Liver (tissue), 3 donors: Measurements from ENCODE around the gene STX11.

Experiments
- CTCF ChIP-seq: fragments of 150-350 bp; IDR thresholded peaks from 2 replicates; pipeline ENCODE4 v1.5.1; 2017; ENCODE audit warnings: improper control_type of control experiment, low read depth, low read length; ENCODE audit not compliant: missing input control
- SP1 ChIP-seq: IDR thresholded peaks from 2 replicates; pipeline ENCODE4 v1.6.1; 2018; ENCODE audit warnings: antibody characterized with exemption, mild to moderate bottlenecking
- donor health status: healthy.
- donor health status: healthy.

DNA sequence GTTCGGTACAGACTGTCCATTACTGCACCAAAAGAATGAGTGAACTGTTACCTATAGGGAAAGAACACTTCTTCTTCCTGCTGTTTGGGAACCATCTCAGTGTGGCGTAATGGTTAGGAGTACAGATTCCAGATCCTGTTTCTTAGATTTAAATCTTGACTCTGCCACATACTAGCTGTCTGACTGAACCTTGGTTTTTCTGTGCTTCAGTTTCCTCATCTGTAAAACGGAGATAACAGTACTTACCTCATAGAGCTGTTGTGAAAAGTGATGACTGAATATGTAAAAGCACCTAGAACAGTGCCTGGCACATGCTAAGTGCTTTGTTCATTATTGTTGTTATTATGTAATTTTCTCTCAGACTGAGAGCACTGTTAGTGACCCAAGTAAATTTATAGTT, 39.8 kb downstream of the STX11 start:
- TF ChIP-seq CTCF (no peak), SP1 (no peak)
